Measurements from ENCODE around the gene PLOD1. TPM values are rescaled to one million over a fixed set of nuclear protein-coding genes. Genes with fewer than 3 reads are reported as not detected.

PLOD1 gene
- total and polyA plus RNA-seq, 2 of the 13 experiments (the other 11 are each of a cell fraction or from before 2014, with no cell fraction given), result 70.1 to 318 TPM

GRCh38 chr1:11885916-11886315 lies 48.6 kb upstream of the PLOD1 start:
- BruUV-seq (replicated peaks), result no TSS peak

More at GRCh38 chr1:11885916-11886315, 48.6 kb upstream of the PLOD1 start:
- intact Hi-C loops (cut with micrococcal nuclease; ENCODE audit: unreplicated experiment) (no loop called here), in situ Hi-C loops (cut with HindIII; ENCODE audit: extremely low pct_ligation_motif_present, low pct_unique_long_range_greater_than_20kb) (no loop called here)
- Histone ChIP-seq H3K4me1 (ENCODE audit: insufficient read depth, low read length) (peaks cover 68% of the 10 kb centered on the region), H3K79me2 (ENCODE audit: insufficient read depth, low read length) (no peaks in the 10 kb centered on the region), H3K9ac (ENCODE audit: insufficient read depth, low read depth, low read length) (no peak overlapping the region), H4K20me1 (ENCODE audit: insufficient read depth, low read length) (no peaks in the 10 kb centered on the region), H3K4me3 (replicated peaks in 1 of 3; ENCODE audit: insufficient read depth in 1 of 3, low read depth in 2 of 3, low read length in 3 of 3) (no peak overlapping the region), H3K4me2 (ENCODE audit: low read depth, low read length) (no peak overlapping the region; the same call in 1 of the 2 replicates), H3K27me3 (ENCODE audit: control insufficient read depth in 1 of 2, insufficient read depth in 2 of 2, low read length in 2 of 2) (peaks cover 0 to 5% of the 10 kb centered on the region in 2 experiments; a peak in 1 of 5 replicates), H3K27ac (ENCODE audit: extremely low read length, insufficient read depth, low read length) (no peak overlapping the region), H3K9me3 (ENCODE audit: low read length) (no peaks in the 10 kb centered on the region), H3K36me3 (replicated peaks in 1 of 2; ENCODE audit: control insufficient read depth in 1 of 2, insufficient read depth in 2 of 2, low read length in 2 of 2) (no peaks in the 10 kb centered on the region), H2AFZ (ENCODE audit: low read length) (no peak overlapping the region)
- no peak for FAIRE-seq
- DNase-seq (ENCODE audit: low spot score), result no peak
- TF ChIP-seq ZNF446 (CRISPR knock-in tag; IDR thresholded peaks at IDR 0.05), result no peak
- TF ChIP-seq ZNF687 (CRISPR knock-in tag; IDR thresholded peaks at IDR 0.05), result 0 out of 2 replicates have a peak, but pooled peaks have one; percentile 22
- 0 out of 2 replicates have a peak, but pooled peaks have one; percentile 7 for TF ChIP-seq NRL (CRISPR knock-in tag; IDR thresholded peaks at IDR 0.05; ENCODE audit: borderline replicate concordance)
- POLR2A ChIA-PET, result no interaction called here
- no peak for ATAC-seq
- CTCF ChIA-PET (ENCODE audit: low intra/inter-chr PET ratio, low total read pairs), result no interaction called here
- 17% methylated on average over 6 of the region's 6 CpGs for WGBS (ENCODE audit: low lambda C conversion rate)
